ENCODE measurements around the gene ZDHHC12.

- TF ChIP-seq EZH2 (IDR thresholded peaks at IDR 0.05) (no peak), POLR2AphosphoS5 (IDR thresholded peaks at IDR 0.05; ENCODE audit: borderline replicate concordance, low read depth, low read length) (no peak)
Measured at GRCh38 chr9:128677794-128678193, 46.1 kb downstream of the ZDHHC12 start.

All from SK-N-MC (cell line).